PC-9 (cell line): ENCODE data around the gene PPM1B. TPM values are rescaled to one million over a fixed set of nuclear protein-coding genes. Genes with fewer than 3 reads are reported as not detected.

Source experiments
- BruUV-seq: library from RNA; stranded (reverse); fragments of 400-500 nt; replicated peaks from 2 replicates; lab custom pipeline; 2021; lab: Mats Ljungman, UMichigan
- CTCF ChIA-PET: fragments of 300-600 bp; sonication (Branson Sonifier 250); formaldehyde crosslinking; loops from one replicate; lab custom pipeline; 2022; ENCODE audit warnings: antibody characterized with exemption; lab: Charles Lee
- POLR2A ChIA-PET: fragments of 300-600 bp; sonication (Branson Sonifier 250); formaldehyde crosslinking; loops from one replicate; lab custom pipeline; 2022; ENCODE audit warnings: antibody characterized with exemption; ENCODE audit not compliant: unreplicated experiment; lab: Charles Lee
- DNase-seq, 2 experiments: peaks; one replicate each; pipeline versions ENCODE4 v3.0.0 to v3.0.0-alpha.2; 2015 to 2022; ENCODE audit warnings: mixed read lengths in 1 of 2
- H2AFZ ChIP-seq: fragments of 200-600 bp; sonication (generic); 2 replicates; pipeline ENCODE4 v1.8.1; 2017; ENCODE audit warnings: antibody characterized with exemption
- H3F3A ChIP-seq: fragments of 200-600 bp; sonication (generic); 2 replicates; pipeline ENCODE4 v1.8.1; 2017; ENCODE audit warnings: antibody characterized with exemption, mild to moderate bottlenecking, low read depth; ENCODE audit not compliant: insufficient read depth
- H3K27ac ChIP-seq: fragments of 200-600 bp; sonication (generic); 2 replicates; pipeline ENCODE4 v1.6.1; 2016; ENCODE audit warnings: mixed run types
- H3K27me3 ChIP-seq: fragments of 200-600 bp; sonication (generic); 2 replicates; pipeline ENCODE4 v1.6.1; 2016; ENCODE audit warnings: low read depth, mixed run types; ENCODE audit not compliant: insufficient read depth
- H3K36me3 ChIP-seq: fragments of 200-600 bp; sonication (generic); 2 replicates; pipeline ENCODE4 v1.6.1; 2016; ENCODE audit warnings: low read depth, mixed run types
- H3K4me1 ChIP-seq: fragments of 200-600 bp; sonication (generic); replicated peaks from 2 replicates; pipeline ENCODE4 v1.6.1; 2016; ENCODE audit warnings: mixed run types; ENCODE audit not compliant: insufficient read depth
- H3K4me2 ChIP-seq: fragments of 200-600 bp; sonication (generic); 2 replicates; pipeline ENCODE4 v1.6.1; 2017; ENCODE audit warnings: mixed run types
- H3K4me3 ChIP-seq: fragments of 200-600 bp; sonication (generic); 2 replicates; pipeline ENCODE4 v1.6.1; 2016; ENCODE audit warnings: mixed run types
- H3K79me2 ChIP-seq: fragments of 200-600 bp; sonication (generic); 2 replicates; pipeline ENCODE4 v1.6.1; 2017; ENCODE audit warnings: low read depth, mixed run types
- H3K9me2 ChIP-seq: fragments of 200-600 bp; sonication (generic); 2 replicates; pipeline ENCODE4 v1.8.1; 2017; ENCODE audit warnings: mild to moderate bottlenecking; ENCODE audit not compliant: insufficient read depth
- H3K9me3 ChIP-seq: fragments of 200-600 bp; sonication (generic); 2 replicates; pipeline ENCODE4 v1.8.1; 2016; ENCODE audit warnings: low read depth; ENCODE audit not compliant: insufficient read depth
- H4K20me1 ChIP-seq: fragments of 200-600 bp; sonication (generic); 2 replicates; pipeline ENCODE4 v1.8.1; 2017; ENCODE audit not compliant: insufficient read depth
- EZH2 ChIP-seq: fragments of 200-600 bp; sonication (generic); IDR thresholded peaks from 2 replicates; pipeline ENCODE4 v1.8.0; 2017; ENCODE audit warnings: antibody characterized with exemption, low read depth
- intact Hi-C: fragments of 100-400 bp; cut with micrococcal nuclease; formaldehyde crosslinking; loops from one replicate; pipeline ENCODE4 v1.10.0; 2022; ENCODE audit not compliant: unreplicated experiment
- total RNA-seq: library from RNA; stranded (reverse); gene quantifications from 2 replicates; pipeline ENCODE4 v1.2.3, GENCODE V29; 2021
- TF ChIP-seq, protein P1 (sequence below): fragments of 200-600 bp; sonication (generic); conservative IDR thresholded peaks from 2 replicates; pipeline ENCODE4 v1.6.1; 2017; ENCODE audit warnings: mixed run types, antibody characterized with exemption, mild to moderate bottlenecking, moderate library complexity

The PPM1B gene
- total RNA-seq, 1 experiment from 2014 or later: 45.0 TPM

DNA sequence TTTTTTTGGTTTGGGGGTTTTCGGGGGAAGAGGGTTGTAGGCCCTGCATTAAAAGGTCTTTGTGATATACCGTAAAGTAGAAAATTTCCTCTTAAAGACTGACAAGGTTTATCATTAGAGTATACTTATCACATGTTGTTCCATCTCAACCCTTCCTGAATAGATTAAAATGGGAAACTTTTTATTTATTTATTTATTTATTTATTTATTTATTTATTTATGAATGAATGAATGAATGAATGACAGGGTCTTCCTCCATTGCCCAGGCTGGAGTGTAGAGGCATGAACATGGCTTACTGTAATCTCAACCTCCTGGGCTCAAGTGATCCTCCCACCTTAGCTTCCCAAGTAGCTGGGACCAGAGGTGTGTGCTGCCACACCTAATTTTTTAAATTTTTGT lies 58.1 kb downstream of the PPM1B start:
- Histone ChIP-seq H3K4me3 (no peak overlapping the region), H3K79me2 (no peaks in the 10 kb centered on the region), H3K4me2 (no peak overlapping the region), H3K36me3 (peaks cover 5% of the 10 kb centered on the region; the same call in 1 of the 2 replicates), H2AFZ (no peak overlapping the region), H3K9me2 (no peaks in the 10 kb centered on the region), H4K20me1 (no peaks in the 10 kb centered on the region; the same call in 1 of the 2 replicates), H3K9me3 (no peaks in the 10 kb centered on the region), H3K4me1 (no peaks in the 10 kb centered on the region), H3F3A (peaks cover 10% of the 10 kb centered on the region; the same call in 1 of the 2 replicates), H3K27me3 (no peaks in the 10 kb centered on the region), H3K27ac (no peak overlapping the region)
- POLR2A ChIA-PET: no interaction called here
- BruUV-seq: no TSS peak
- CTCF ChIA-PET: interaction anchor here (0.7 kb wide), 1 partner anchor 153 kb away, joined by 6 read pairs; no protein-coding TSS in a partner anchor
- intact Hi-C loops: no loop called here
- TF ChIP-seq EZH2: no peak
- DNase-seq: no peak

DNA sequence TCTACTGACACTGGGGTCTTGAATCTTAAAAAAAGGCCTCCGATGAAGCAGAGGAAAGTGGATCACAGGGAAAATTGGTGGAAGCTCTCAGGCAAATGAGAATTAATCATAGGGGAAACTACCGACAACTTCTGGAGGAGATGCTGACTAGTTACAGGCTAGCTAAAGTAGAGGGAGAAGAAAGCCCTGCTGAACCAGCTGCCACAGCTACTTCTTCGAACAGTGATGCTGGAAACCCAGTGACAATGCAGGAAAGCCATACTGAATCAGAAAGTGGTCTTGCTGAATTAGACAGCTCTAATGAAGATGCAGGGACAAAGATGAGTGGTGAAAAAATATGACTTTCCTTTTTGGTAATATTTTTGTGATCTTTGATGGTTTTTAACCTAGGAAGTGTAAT lies 61.7 kb downstream of the PPM1B start:
- Histone ChIP-seq H2AFZ (no peak overlapping the region), H3K9me3 (no peaks in the 10 kb centered on the region), H3K27ac (no peak overlapping the region), H3F3A (peaks cover 17% of the 10 kb centered on the region; the same call in 1 of the 2 replicates), H3K4me2 (no peak overlapping the region), H3K27me3 (no peaks in the 10 kb centered on the region), H4K20me1 (no peaks in the 10 kb centered on the region), H3K79me2 (no peaks in the 10 kb centered on the region), H3K9me2 (no peaks in the 10 kb centered on the region), H3K4me3 (no peak overlapping the region), H3K36me3 (no peaks in the 10 kb centered on the region), H3K4me1 (peaks cover 15% of the 10 kb centered on the region)
- no TSS peak for BruUV-seq
- TF ChIP-seq EZH2: no peak
- TF ChIP-seq, protein P1, sequence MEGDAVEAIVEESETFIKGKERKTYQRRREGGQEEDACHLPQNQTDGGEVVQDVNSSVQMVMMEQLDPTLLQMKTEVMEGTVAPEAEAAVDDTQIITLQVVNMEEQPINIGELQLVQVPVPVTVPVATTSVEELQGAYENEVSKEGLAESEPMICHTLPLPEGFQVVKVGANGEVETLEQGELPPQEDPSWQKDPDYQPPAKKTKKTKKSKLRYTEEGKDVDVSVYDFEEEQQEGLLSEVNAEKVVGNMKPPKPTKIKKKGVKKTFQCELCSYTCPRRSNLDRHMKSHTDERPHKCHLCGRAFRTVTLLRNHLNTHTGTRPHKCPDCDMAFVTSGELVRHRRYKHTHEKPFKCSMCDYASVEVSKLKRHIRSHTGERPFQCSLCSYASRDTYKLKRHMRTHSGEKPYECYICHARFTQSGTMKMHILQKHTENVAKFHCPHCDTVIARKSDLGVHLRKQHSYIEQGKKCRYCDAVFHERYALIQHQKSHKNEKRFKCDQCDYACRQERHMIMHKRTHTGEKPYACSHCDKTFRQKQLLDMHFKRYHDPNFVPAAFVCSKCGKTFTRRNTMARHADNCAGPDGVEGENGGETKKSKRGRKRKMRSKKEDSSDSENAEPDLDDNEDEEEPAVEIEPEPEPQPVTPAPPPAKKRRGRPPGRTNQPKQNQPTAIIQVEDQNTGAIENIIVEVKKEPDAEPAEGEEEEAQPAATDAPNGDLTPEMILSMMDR: no peak
- no peak for DNase-seq
- ChIA-PET POLR2A (interaction anchor here (0.5 kb wide), 1 partner anchor 47 kb away, joined by 10 read pairs; no protein-coding TSS in a partner anchor), CTCF (no interaction called here)
- intact Hi-C loops: no loop called here

DNA sequence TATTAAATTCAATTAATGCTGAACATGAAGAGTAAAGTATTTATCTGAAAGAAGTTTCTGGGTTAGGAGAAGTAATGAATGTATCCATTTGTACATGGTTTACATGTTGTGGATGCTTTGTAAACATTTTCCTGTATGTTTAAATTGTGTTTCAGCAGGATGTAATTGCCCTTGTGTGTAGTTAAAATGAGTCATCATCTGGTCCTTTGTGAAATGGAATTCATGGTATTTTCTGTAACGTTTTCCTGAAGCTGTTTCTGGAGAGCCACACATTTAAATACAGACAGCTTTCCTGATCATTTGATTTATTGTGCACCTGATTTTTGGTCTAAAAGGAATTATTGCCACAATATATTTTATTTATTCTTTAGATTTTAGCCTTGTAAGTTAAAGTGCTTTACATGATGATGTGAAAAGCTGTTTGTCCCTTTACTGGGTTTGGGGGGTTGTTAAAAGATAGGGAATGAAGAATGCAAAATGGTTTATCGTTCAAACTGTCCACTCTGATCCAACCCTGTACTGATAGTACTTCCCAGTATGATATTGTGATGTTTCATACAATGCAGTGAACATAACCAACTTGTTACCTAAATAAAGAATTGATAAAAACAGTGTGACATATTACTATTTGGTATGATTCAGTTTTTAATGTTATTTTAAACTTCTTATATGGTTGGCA lies 64.9 kb downstream of the PPM1B start:
- Histone ChIP-seq H3K9me3 (no peaks in the 10 kb centered on the region), H3K9me2 (no peaks in the 10 kb centered on the region), H3K79me2 (no peaks in the 10 kb centered on the region), H4K20me1 (peaks cover 4% of the 10 kb centered on the region; the same call in 1 of the 2 replicates), H3K27ac (peak overlapping the region; percentile 9; the same call in 1 of the 2 replicates), H3K36me3 (no peaks in the 10 kb centered on the region), H3K27me3 (no peaks in the 10 kb centered on the region), H3K4me2 (peak overlapping the region; percentile 34), H3K4me3 (no peak overlapping the region), H3F3A (peaks cover 15% of the 10 kb centered on the region; the same call in 1 of the 2 replicates), H2AFZ (no peak overlapping the region), H3K4me1 (peaks cover 15% of the 10 kb centered on the region)
- BruUV-seq: no TSS peak
- intact Hi-C loops: no loop called here
- ChIA-PET POLR2A (interaction anchor here (0.7 kb wide), 1 partner anchor 351 kb away, joined by 5 read pairs; no protein-coding TSS in a partner anchor), CTCF (no interaction called here)
- TF ChIP-seq, protein P1: no peak
- TF ChIP-seq EZH2: no peak
- DNase-seq: peak in 1 of 2 experiments; percentile 89
